Endothelial cell of umbilical vein (primary cell): ENCODE measurements around the gene THSD7B.

ENCODE experiments used
- CTCF ChIP-seq, 2 donors: IDR thresholded peaks; 1 replicate in 1 of 2; 2 replicates in 1 of 2; pipeline ENCODE4 v1.5.1; 2011; ENCODE audit warnings: low read length in 2 of 2, mild to moderate bottlenecking in 2 of 2, moderate library complexity in 2 of 2, control low read depth in 1 of 2, inconsistent platforms in 1 of 2, low read depth in 1 of 2; ENCODE audit not compliant: insufficient read depth in 1 of 2; ENCODE audit errors: extremely low read depth in 1 of 2
- EZH2 ChIP-seq: IDR thresholded peaks from 2 replicates; pipeline ENCODE4 v1.6.1; 2012; ENCODE audit warnings: borderline replicate concordance, low read depth, mild to moderate bottlenecking, moderate library complexity, low read length, inconsistent platforms; ENCODE audit not compliant: severe bottlenecking
- FOS ChIP-seq: IDR thresholded peaks from 2 replicates; pipeline ENCODE4 v1.6.1; 2011; ENCODE audit warnings: mild to moderate bottlenecking, low read length, moderate library complexity, borderline replicate concordance; ENCODE audit not compliant: insufficient read depth
- JUN ChIP-seq: IDR thresholded peaks from 2 replicates; pipeline ENCODE4 v1.6.1; 2011; ENCODE audit warnings: borderline replicate concordance, low read depth; ENCODE audit not compliant: insufficient read length, insufficient read depth
- POLR2A ChIP-seq: IDR thresholded peaks from 2 replicates; pipeline ENCODE4 v1.6.1; 2012; ENCODE audit warnings: low read depth, mild to moderate bottlenecking, control low read depth, low read length
- POLR2AphosphoS5 ChIP-seq: IDR thresholded peaks from 2 replicates; pipeline ENCODE4 v1.6.1; 2012; ENCODE audit warnings: low read depth, mild to moderate bottlenecking, control low read depth, low read length, moderate library complexity; ENCODE audit not compliant: insufficient read depth

DNA sequence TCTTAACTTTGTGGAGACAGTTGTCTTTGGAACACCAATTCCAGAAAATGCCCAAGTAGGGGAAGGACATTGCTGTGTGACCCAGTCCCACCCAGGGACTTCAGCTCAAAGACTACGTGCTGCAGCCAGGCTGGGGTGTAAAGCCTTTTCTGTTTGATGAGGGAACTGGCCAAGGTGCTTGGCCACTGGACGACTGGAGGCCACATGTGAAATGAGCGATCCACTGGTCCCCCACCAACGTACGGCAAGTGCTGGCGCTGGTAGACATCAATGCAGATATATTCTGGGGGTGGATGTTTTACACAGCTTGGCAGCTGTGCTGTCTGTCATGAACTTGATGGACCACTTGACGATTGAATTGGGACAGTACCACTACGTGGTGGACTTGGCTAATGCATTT lies 616.4 kb downstream of the THSD7B start:
- TF ChIP-seq JUN (no peak), POLR2AphosphoS5 (no peak), CTCF (IDR thresholded peaks at IDR 0.05; ENCODE audit: extremely low read depth in 1 of 2, insufficient read depth in 1 of 2, low read depth in 1 of 2, low read length in 2 of 2) (no peak), EZH2 (no peak), FOS (no peak), POLR2A (no peak)
